NCI-H1694 (cell line): ENCODE data around the gene FAM222A.
A peak's percentile ranks its signal among the peaks of the same experiment; 100 is the strongest.
"Not testable (repeated sequence)": the region's sequence is repeated elsewhere in the genome, so short reads cannot be mapped to it uniquely, and the experiment has no call there.

Experiments
- DNase-seq: peaks from one replicate; lab custom pipeline; 2025; lab: John Stamatoyannopoulos, UW

Gene FAM222A

DNA sequence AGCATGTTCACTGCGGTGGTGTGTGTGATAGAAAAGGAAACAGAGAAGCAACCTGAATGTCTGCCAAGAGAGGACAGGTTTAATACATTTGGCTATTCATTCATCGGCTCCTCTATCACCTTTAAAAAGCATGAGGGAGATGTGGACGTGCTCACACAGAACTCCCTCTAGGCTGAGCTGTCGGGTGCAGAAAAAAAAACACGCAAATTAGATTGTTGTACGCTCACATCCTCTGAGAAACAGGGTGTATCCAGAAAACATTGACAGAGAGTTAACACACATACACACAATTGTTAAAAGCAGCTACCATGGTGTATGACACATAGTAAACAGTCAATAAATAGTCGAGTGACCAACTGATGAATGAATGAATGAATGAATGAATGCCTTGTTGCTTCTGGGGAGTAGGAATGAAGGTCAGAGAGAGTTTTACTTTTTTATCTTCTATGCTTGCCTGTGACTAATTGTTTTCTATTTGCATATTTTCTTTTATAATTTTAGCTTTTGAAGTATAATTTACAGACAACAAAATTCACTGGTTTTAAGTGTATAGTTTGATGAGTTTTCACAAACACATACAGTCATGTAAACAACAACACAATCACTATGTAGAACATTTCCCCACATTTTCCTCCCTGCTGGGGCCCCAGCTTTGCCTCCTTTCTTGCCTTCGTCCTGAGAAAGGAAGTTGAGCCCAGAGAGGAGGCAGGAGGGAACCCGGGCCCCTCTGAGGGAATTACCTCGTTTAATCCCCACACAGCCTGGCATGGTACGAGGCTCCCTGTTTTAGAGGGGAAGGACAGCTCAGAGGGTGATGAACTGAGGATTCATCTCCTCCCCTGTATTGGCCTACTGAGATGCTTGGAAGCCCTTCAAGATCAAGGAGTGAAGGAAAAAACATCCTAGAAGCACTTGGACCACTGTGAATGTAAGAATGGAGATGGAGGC, 19.7 kb upstream of the FAM222A start:
- DNase-seq = no peak

DNA sequence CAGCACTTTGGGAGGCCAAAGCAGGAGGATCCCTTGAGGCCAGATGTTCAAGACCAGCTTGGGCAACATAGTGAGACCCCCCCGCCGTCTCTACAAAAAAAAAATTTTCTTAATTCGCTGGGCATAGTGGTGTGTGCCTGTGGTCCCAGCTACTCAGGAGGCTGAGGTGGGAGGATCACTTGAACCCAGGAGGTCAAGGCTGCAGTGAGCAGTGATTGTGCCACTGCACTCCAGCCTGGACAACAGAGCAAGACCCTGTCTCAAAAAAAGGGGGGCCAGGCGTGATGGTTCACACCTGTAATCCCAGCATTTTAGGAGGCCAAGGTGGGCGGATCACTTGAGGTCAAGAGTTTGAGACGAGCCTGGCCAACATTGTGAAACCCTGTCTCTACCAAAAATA, 19.0 kb upstream of the FAM222A start:
- DNase-seq = not testable (repeated sequence)

GRCh38 chr12:109695416-109695815, 18.2 kb upstream of the FAM222A start:
- DNase-seq = no peak

GRCh38 chr12:109695961-109696461, 17.6 kb upstream of the FAM222A start:
- DNase-seq = no peak

GRCh38 chr12:109696485-109697269, 16.9 kb upstream of the FAM222A start:
- DNase-seq = no peak

DNA sequence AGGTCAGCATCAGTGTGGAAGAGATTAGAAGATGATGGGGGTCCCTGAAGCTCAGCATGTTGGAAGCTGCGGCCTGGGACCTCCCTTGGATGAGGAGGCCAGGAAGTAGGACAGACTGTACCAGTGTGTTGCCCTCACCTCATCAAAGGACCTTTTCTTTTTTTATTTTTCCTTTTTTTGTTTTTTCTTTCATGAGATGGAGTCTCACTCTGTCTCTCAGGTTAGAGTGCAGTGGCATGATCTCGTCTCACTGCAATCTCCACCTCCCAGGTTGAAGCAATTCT, 16.4 kb upstream of the FAM222A start:
- no peak for DNase-seq

DNA sequence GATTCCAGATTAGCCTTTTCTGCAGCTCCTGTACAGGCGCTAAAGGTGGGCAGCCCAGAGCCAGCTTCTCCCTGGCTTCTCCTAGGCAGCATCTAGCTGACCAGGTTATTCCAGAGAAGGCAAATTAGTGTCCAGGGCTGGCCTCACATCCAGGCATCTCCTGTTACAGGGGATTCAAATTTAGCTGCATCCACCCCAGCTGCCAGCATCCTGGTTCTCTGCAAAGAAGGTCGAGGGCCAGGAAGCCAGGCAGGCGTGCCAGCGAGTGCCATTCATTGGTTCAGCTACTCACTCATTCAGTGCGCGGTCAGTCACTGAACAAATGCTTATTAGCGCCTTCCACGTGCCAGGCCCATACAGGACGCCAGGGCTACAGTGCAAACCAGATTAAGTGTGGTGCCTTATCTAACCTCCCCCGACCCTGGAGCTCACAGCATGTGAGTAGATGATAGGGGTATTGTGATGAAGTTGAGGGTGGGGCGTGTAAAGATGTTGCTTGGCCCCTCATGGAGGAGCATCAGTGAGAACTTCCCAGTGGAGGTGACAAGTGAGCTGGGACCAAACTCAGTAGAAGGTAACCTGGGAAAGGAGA, 15.7 kb upstream of the FAM222A start:
- DNase-seq = no peak

GRCh38 chr12:109698820-109699219, 14.8 kb upstream of the FAM222A start:
- DNase-seq = no peak

DNA sequence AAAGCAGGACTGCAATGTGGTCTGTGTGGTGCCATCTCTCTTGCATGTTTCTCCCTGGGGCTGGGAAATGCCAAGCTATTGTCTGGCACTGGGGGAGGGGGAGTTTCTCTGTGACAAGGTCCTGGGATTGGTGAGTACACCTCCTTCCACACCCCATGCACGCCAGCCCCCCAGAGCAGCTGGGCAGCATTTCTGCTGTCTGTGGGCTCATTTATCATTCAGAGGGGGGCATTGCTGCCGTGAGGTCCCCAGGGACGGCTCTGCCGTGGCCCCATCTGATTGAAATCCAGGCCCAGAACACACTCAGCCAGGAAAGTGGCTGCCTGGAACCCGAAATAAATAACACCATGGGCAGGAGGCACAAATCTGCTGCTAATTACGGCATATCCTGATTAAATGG, 12.6 kb upstream of the FAM222A start:
- no peak for DNase-seq

- no peak for DNase-seq
These were observed 11.3 kb upstream of the FAM222A start for GRCh38 chr12:109702111-109702841.

- DNase-seq = no peak
These were observed 9.9 kb upstream of the FAM222A start for GRCh38 chr12:109703684-109704083.

- no peak for DNase-seq
These were observed 9.1 kb upstream of the FAM222A start for GRCh38 chr12:109704371-109705098.

GRCh38 chr12:109705291-109705690, 8.3 kb upstream of the FAM222A start:
- DNase-seq = no peak

DNA sequence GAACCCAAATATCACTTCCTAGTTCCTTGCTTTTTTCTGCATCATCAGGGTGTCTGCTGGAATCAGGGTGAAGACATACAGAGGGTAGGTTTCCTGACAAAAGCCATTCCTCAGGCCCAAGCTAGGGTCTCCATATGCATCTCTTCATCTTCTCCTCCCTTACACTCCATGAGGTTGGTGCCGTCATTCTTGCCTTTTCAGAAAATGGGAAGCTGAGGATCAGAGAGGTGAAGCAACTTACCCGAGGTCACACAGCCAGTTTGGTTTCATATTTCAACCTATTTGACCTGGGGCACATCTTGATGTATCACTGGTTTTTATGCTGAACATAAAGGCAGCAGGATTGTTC, 7.3 kb upstream of the FAM222A start:
- DNase-seq = no peak

- DNase-seq = peak; percentile 68
These were observed 6.7 kb upstream of the FAM222A start for GRCh38 chr12:109706747-109707469.

DNA sequence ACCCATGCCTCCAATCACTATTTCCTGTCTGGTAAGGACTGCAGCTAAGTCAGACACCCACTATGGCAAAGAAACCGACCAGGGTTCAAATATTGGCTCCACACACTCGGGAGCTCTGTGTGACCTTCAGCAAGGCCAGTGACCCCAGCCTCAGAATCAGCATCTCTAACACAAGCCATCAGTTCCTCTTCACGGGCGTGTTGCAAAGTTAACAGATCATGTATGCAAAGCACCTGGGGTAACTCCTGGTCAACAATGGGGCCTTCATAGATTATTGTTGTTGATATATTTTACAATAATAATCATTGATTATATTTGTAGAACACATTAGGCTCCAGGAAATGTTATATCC, 6.2 kb upstream of the FAM222A start:
- DNase-seq = no peak

- no peak for DNase-seq
These were observed 4.7 kb upstream of the FAM222A start for GRCh38 chr12:109708939-109709338.

DNA sequence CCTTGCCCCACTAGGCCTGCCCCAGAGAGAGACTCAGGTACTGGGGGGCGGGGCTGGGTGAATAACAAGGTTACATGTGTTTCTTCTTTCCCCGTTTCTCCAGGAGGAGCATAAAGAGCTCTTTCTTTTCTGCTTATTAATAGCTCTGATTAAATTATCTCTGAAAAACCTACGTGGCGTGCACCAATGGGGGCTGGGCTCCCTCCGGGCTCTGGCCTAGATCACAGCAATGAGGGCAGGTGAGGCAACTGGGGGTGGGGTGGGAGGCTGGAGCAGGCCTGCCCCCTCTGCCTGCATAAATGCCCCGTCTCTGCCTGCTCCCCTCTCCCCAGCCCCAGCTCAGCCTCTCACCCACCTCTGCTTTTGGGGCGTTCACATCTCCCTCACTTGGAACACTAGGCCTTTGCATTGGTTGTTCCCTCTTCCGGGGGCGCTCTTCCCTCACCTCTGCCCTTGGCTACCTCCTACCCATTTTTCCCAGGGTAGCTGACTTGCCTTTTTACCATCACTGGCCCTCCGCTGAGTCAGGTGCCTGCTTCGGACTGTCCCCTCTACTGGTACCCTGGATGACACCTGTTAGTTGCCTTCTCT, 4.1 kb upstream of the FAM222A start:
- no peak for DNase-seq

GRCh38 chr12:109710205-109710746, 3.3 kb upstream of the FAM222A start:
- DNase-seq = no peak
